Ovary (tissue), 9 donors: ENCODE results near the gene ST3GAL5. TPM values are rescaled to one million over a fixed set of nuclear protein-coding genes. Genes with fewer than 3 reads are reported as not detected.

ENCODE experiments used
- DNase-seq, 5 donors: peaks; one replicate each; pipeline ENCODE4 v3.0.0-alpha.2; 2019 to 2020
- H3K27ac ChIP-seq, 2 donors: fragments of 200-600 bp; one replicate each; pipeline versions ENCODE4 v1.5.1 to v1.8.0; 2019 to 2022
- H3K27me3 ChIP-seq: fragments of 200-600 bp; one replicate; pipeline ENCODE4 v1.8.0; 2022
- H3K36me3 ChIP-seq: fragments of 200-600 bp; sonication (generic); one replicate; pipeline ENCODE4 v1.5.1; 2019
- H3K4me1 ChIP-seq: one replicate; pipeline ENCODE4 v1.8.1; 2013; ENCODE audit warnings: mild to moderate bottlenecking, moderate library complexity; ENCODE audit not compliant: insufficient read depth
- H3K4me3 ChIP-seq: fragments of 200-600 bp; sonication (generic); one replicate; pipeline ENCODE4 v1.5.1; 2017
- H3K9me3 ChIP-seq, 2 donors: fragments of 200-600 bp in 1 of 2; sonication (generic) in 1 of 2; one replicate each; pipeline versions ENCODE4 v1.5.1 to v1.8.1; 2013 to 2019; ENCODE audit warnings: mild to moderate bottlenecking in 1 of 2, moderate library complexity in 1 of 2
- CTCF ChIP-seq, 3 donors: fragments of 450-650 bp in 2 of 3; fragments of 200-600 bp in 1 of 3; IDR thresholded peaks; one replicate each; pipeline versions ENCODE4 v1.5.1 to v1.8.0; 2016 to 2022; ENCODE audit warnings: antibody characterized with exemption in 3 of 3, mild to moderate bottlenecking in 1 of 3
- EP300 ChIP-seq: sonication (generic); formaldehyde crosslinking; IDR thresholded peaks from one replicate; pipeline ENCODE4 v1.6.1; 2017; ENCODE audit warnings: antibody characterized with exemption
- POLR2A ChIP-seq: fragments of 450-650 bp; IDR thresholded peaks from one replicate; pipeline ENCODE4 v1.6.1; 2017; ENCODE audit warnings: antibody characterized with exemption, mild to moderate bottlenecking, moderate library complexity
- WGBS, 3 donors: extraction: QIAGEN DNeasy Blood & Tissue Kit in 1 of 3; methylation state at CpG; one replicate each; pipeline versions ENCODE4 v1.1.5 to v1.1.7; 2013 to 2017; 5-methylcytosine and 5-hydroxymethylcytosine counted together
- intact Hi-C, 4 donors: fragments of 100-400 bp; cut with DNase I; formaldehyde crosslinking; loops; one replicate each; pipeline versions ENCODE4 v1.11.0 to v1.15.1; 2022 to 2023
- polyA plus RNA-seq, 2 donors: library from polyadenylated mRNA; stranded (reverse); fragments of 200-250 nt in 1 of 2; fragments of 350-450 nt in 1 of 2; fragmentation: Illumina TruSeq in 1 of 2; extraction: RNeasy Lipid Tissue Mini Kit (QIAGEN cat#74804) in 1 of 2; gene quantifications; one replicate each; pipeline ENCODE4 v1.2.3, GENCODE V29; 2013 to 2014
- total RNA-seq, 7 donors: library from RNA; depleted of rRNA in 2 of 7; stranded (reverse); fragments of >200 nt in 2 of 7; fragmentation: NEBNext Ultra II Directional in 3 of 7; extraction: Animal tissue kit (Norgen Biotek cat#: 25700) in 3 of 7; gene quantifications; one replicate each; pipeline versions ENCODE4 v1.1.0 to v1.2.4, GENCODE V29; 2016 to 2023
- donor health status: DM: no; HTN: no; CAD: no; lungs with moderate emphysema.
- donor health status: DM: no; HTN: no; CAD: no.
- donor health status: Bipolar disorder and iron deficiency.
- donor health status: DM: yes; HTN: yes; CAD: no.
- donor health status: DM: no; HTN: no; CAD: no.
- donor health status: DM: yes; HTN: yes; CAD: no.

Gene ST3GAL5
- total and polyA plus RNA-seq, 9 donors, result 11.6 to 52.7 (median 22.2) TPM

GRCh38 chr2:85801871-85802270, 86.9 kb downstream of the ST3GAL5 start:
- intact Hi-C loops, result loop anchor here in 1 of 4 donors (5.0 kb wide), 1 partner anchor 165 kb away; no protein-coding TSS in a partner anchor
- H3K27me3 ChIP-seq, result no peaks in the 10 kb centered on the region
- no peak overlapping the region for H3K4me3 ChIP-seq
- no peak overlapping the region for H3K27ac ChIP-seq
- H3K9me3 ChIP-seq, result no peaks in the 10 kb centered on the region
- TF ChIP-seq EP300, result no peak
- no peak for TF ChIP-seq POLR2A
- no peak for TF ChIP-seq CTCF (IDR thresholded peaks at IDR 0.05)
- no peaks in the 10 kb centered on the region for H3K36me3 ChIP-seq
- no peak for DNase-seq
- peaks cover 5% of the 10 kb centered on the region for H3K4me1 ChIP-seq
- 93 to 94% (median 93%) methylated on average over 5 of the region's 5 CpGs for WGBS, 3 donors

GRCh38 chr2:85800586-85800985, 88.2 kb downstream of the ST3GAL5 start:
- peak in 1 of 5 donors; percentile 7 for DNase-seq
- intact Hi-C loops, result loop anchor here in 1 of 4 donors (5.0 kb wide), 1 partner anchor 163 kb away; no protein-coding TSS in a partner anchor
- TF ChIP-seq CTCF (IDR thresholded peaks at IDR 0.05) (no peak), POLR2A (no peak), EP300 (no peak)
- Histone ChIP-seq H3K4me3 (no peak overlapping the region), H3K36me3 (no peaks in the 10 kb centered on the region), H3K27ac (no peak overlapping the region), H3K27me3 (no peaks in the 10 kb centered on the region), H3K4me1 (peaks cover 14% of the 10 kb centered on the region), H3K9me3 (no peaks in the 10 kb centered on the region)
- 93 to 97% (median 96%) methylated on average over 3 of the region's 3 CpGs for WGBS, 3 donors

- no peaks in the 10 kb centered on the region for H3K36me3 ChIP-seq
- H3K4me3 ChIP-seq, result no peak overlapping the region
- peaks cover 23% of the 10 kb centered on the region for H3K4me1 ChIP-seq
- DNase-seq, result peak in 1 of 5 donors; percentile 16
- intact Hi-C loops, result loop anchor here in 3 of 4 donors (2.0 to 5.0 kb wide), 4 partner anchors 47 to 71 kb away; partner anchors contain the start of gene ATOH8 (in 1 of the 3)
- no peaks in the 10 kb centered on the region for H3K9me3 ChIP-seq
- 84 to 87% (median 87%) methylated on average over 11 of the region's 11 CpGs for WGBS, 3 donors
- no peak for TF ChIP-seq EP300
- no peak for TF ChIP-seq POLR2A
- TF ChIP-seq CTCF (IDR thresholded peaks at IDR 0.05), result no peak
- no peaks in the 10 kb centered on the region for H3K27me3 ChIP-seq
- no peak overlapping the region for H3K27ac ChIP-seq
These were observed 89.4 kb downstream of the ST3GAL5 start for GRCh38 chr2:85799215-85799956.

- DNase-seq, result peak in 1 of 5 donors; percentile 43
- H3K9me3 ChIP-seq, result no peaks in the 10 kb centered on the region
- intact Hi-C loops, result loop anchor here in 3 of 4 donors (2.0 to 5.0 kb wide), 4 partner anchors 46 to 69 kb away; partner anchors contain the start of gene ATOH8 (in 1 of the 3)
- H3K27me3 ChIP-seq, result no peaks in the 10 kb centered on the region
- no peak overlapping the region for H3K27ac ChIP-seq
- H3K4me3 ChIP-seq, result no peak overlapping the region
- TF ChIP-seq POLR2A, result no peak
- peak in 1 of 3 donors; percentile 67 for TF ChIP-seq CTCF (IDR thresholded peaks at IDR 0.05)
- TF ChIP-seq EP300, result no peak
- 59 to 75% (median 64%) methylated on average over 6 of the region's 6 CpGs for WGBS, 3 donors
- peaks cover 30% of the 10 kb centered on the region for H3K4me1 ChIP-seq
- H3K36me3 ChIP-seq, result no peaks in the 10 kb centered on the region
These were observed 90.9 kb downstream of the ST3GAL5 start for GRCh38 chr2:85797921-85798320.
